B cell (primary cell): ENCODE measurements around the gene CSMD2. TPM values are rescaled to one million over a fixed set of nuclear protein-coding genes. Genes with fewer than 3 reads are reported as not detected.

Experiments
- ATAC-seq: fragments of 200-7000 bp; cut with Tn5 transposase; one replicate; pipeline ENCODE4 v1.10.0; 2021; ENCODE audit warnings: low read depth, mild to moderate bottlenecking, moderate number of reproducible peaks, moderate library complexity
- CTCF ChIA-PET: fragments of 350-600 bp; sonication (Branson Sonifier 250); formaldehyde crosslinking; loops from one replicate; lab custom pipeline; 2021; ENCODE audit warnings: antibody characterized with exemption, inconsistent platforms; lab: Charles Lee
- POLR2A ChIA-PET: fragments of 350-600 bp; sonication (Branson Sonifier 250); formaldehyde crosslinking; loops from one replicate; lab custom pipeline; 2021; ENCODE audit warnings: antibody characterized with exemption; lab: Charles Lee
- DNase-seq: peaks from one replicate; pipeline ENCODE4 v3.0.0; 2013
- H2AFZ ChIP-seq: 2 replicates; pipeline ENCODE4 v1.6.1; 2012; ENCODE audit warnings: mild to moderate bottlenecking, low read depth, low read length; ENCODE audit not compliant: insufficient read depth, poor library complexity, severe bottlenecking
- H3K27ac ChIP-seq, 2 donors: 1 replicate in 1 of 2; 2 replicates in 1 of 2; pipeline ENCODE4 v1.5.1; 2012 to 2013; ENCODE audit warnings: low read length in 2 of 2, mild to moderate bottlenecking in 2 of 2, moderate library complexity in 1 of 2
- H3K27me3 ChIP-seq, 4 experiments: fragments of 200-600 bp in 1 of 4; sonication (generic) in 1 of 4; replicated peaks in 1 of 4; 1 replicate in 2 of 4; 2 replicates in 2 of 4; pipeline versions ENCODE4 v1.6.1 to v1.7.0; 2013 to 2016; ENCODE audit warnings: low read length in 3 of 4, mild to moderate bottlenecking in 2 of 4, mixed read lengths in 1 of 4, moderate library complexity in 1 of 4; ENCODE audit not compliant: insufficient read depth in 4 of 4, control insufficient read depth in 3 of 4; ENCODE audit errors: control extremely low read depth in 1 of 4
- H3K36me3 ChIP-seq, 2 experiments: replicated peaks in 1 of 2; 1 replicate in 1 of 2; 2 replicates in 1 of 2; pipeline versions ENCODE4 v1.6.1 to v1.7.1; 2013; ENCODE audit warnings: low read length in 1 of 2; ENCODE audit not compliant: insufficient read depth in 2 of 2, control insufficient read depth in 1 of 2; ENCODE audit errors: control extremely low read depth in 1 of 2, extremely low read depth in 1 of 2
- H3K4me1 ChIP-seq, 2 donors: fragments of 200-600 bp in 1 of 2; sonication (generic) in 1 of 2; 1 replicate in 1 of 2; 2 replicates in 1 of 2; pipeline versions ENCODE4 v1.5.1 to v1.6.1; 2013 to 2017; ENCODE audit warnings: low read length in 2 of 2; ENCODE audit not compliant: control insufficient read depth in 2 of 2, insufficient read depth in 2 of 2
- H3K4me2 ChIP-seq: replicated peaks from 2 replicates; pipeline ENCODE3; 2012; ENCODE audit warnings: mild to moderate bottlenecking, low read depth, low read length; ENCODE audit not compliant: poor library complexity, severe bottlenecking
- H3K4me3 ChIP-seq, 5 experiments: fragments of 200-600 bp in 1 of 5; sonication (generic) in 1 of 5; 1 replicate in 3 of 5; 2 replicates in 2 of 5; pipeline versions ENCODE4 v1.5.1 to v1.7.0; 2011 to 2016; ENCODE audit warnings: low read length in 4 of 5, mild to moderate bottlenecking in 4 of 5, low read depth in 2 of 5, control low read depth in 1 of 5, moderate library complexity in 1 of 5; ENCODE audit not compliant: insufficient read depth in 1 of 5; ENCODE audit errors: control extremely low read depth in 1 of 5, extremely low read depth in 1 of 5
- H3K79me2 ChIP-seq: fragments of 200-600 bp; sonication (generic); one replicate; pipeline ENCODE4 v1.6.0; 2016; ENCODE audit warnings: low read length; ENCODE audit not compliant: control insufficient read depth, insufficient read depth
- H3K9ac ChIP-seq: fragments of 200-600 bp; sonication (generic); 2 replicates; pipeline ENCODE4 v1.6.1; 2017; ENCODE audit warnings: mild to moderate bottlenecking, low read length, moderate library complexity
- H3K9me3 ChIP-seq, 3 donors: one replicate each; pipeline versions ENCODE4 v1.6.1 to v1.7.1; 2013; ENCODE audit warnings: low read length in 2 of 3; ENCODE audit not compliant: control insufficient read depth in 2 of 3, insufficient read depth in 1 of 3; ENCODE audit errors: control extremely low read depth in 1 of 3
- H4K20me1 ChIP-seq: 2 replicates; pipeline ENCODE4 v1.6.0; 2012; ENCODE audit warnings: mild to moderate bottlenecking, low read length; ENCODE audit not compliant: insufficient read depth, control insufficient read depth, poor library complexity, severe bottlenecking
- H3K27ac Mint-ChIP-seq: one replicate; pipeline ENCODE4 v1.8.0; 2021; ENCODE audit warnings: mixed read lengths
- H3K27me3 Mint-ChIP-seq: one replicate; pipeline ENCODE4 v1.8.0; 2021; ENCODE audit warnings: mixed read lengths
- H3K4me1 Mint-ChIP-seq: one replicate; pipeline ENCODE4 v1.8.0; 2021; ENCODE audit warnings: mixed read lengths
- H3K4me3 Mint-ChIP-seq: one replicate; pipeline ENCODE4 v1.8.0; 2021; ENCODE audit warnings: mixed read lengths
- H3K9me3 Mint-ChIP-seq: one replicate; pipeline ENCODE4 v1.8.0; 2022; ENCODE audit warnings: mixed read lengths; ENCODE audit not compliant: insufficient read depth
- CTCF ChIP-seq: fragments of 200-600 bp; IDR thresholded peaks from one replicate; pipeline ENCODE4 v1.8.0; 2022; ENCODE audit warnings: antibody characterized with exemption, mild to moderate bottlenecking
- EZH2 ChIP-seq: IDR thresholded peaks from 2 replicates; pipeline ENCODE4 v1.6.1; 2012; ENCODE audit warnings: borderline replicate concordance, low read depth, mild to moderate bottlenecking, moderate library complexity, low read length; ENCODE audit not compliant: insufficient read depth, poor library complexity, severe bottlenecking
- WGBS: methylation state at CpG from one replicate; pipeline ENCODE4 v1.1.5; 2013; ENCODE audit warnings: missing lambda C conversion rate; ENCODE audit not compliant: insufficient coverage; 5-methylcytosine and 5-hydroxymethylcytosine counted together
- intact Hi-C: fragments of 100-400 bp; cut with micrococcal nuclease; formaldehyde crosslinking; loops from one replicate; pipeline ENCODE4 v1.10.0; 2022
- polyA plus RNA-seq: library from polyadenylated mRNA; depleted of rRNA; stranded (reverse); fragments of >200 nt; gene quantifications from 2 replicates; pipeline ENCODE4 v1.2.3, GENCODE V29; 2012
- total RNA-seq, 2 donors: library from RNA; stranded (reverse); fragments of 120-200 nt in 1 of 2; gene quantifications; 1 replicate in 1 of 2; 2 replicates in 1 of 2; pipeline versions ENCODE4 v1.2.3 to v1.2.4, GENCODE V29; 2013 to 2022

Gene CSMD2
- total and polyA plus RNA-seq, 2 donors (not counting 1 experiment from before 2014, with no cell fraction given) = not detected

- Mint-ChIP-seq H3K9me3 (no peaks in the 10 kb centered on the region), H3K27me3 (peaks cover 37% of the 10 kb centered on the region), H3K27ac (no peak overlapping the region), H3K4me3 (no peak overlapping the region), H3K4me1 (no peaks in the 10 kb centered on the region)
- Histone ChIP-seq H3K4me3 (no peak overlapping the region), H4K20me1 (no peaks in the 10 kb centered on the region), H3K4me2 (no peak overlapping the region), H3K27ac (no peak overlapping the region), H3K9ac (no peak overlapping the region), H3K27me3 (no peaks in the 10 kb centered on the region), H3K79me2 (no peaks in the 10 kb centered on the region), H2AFZ (no peak overlapping the region), H3K4me1 (no peaks in the 10 kb centered on the region), H3K9me3 (peaks cover 0 to 7% (median 0%) of the 10 kb centered on the region in 3 donors), H3K36me3 (no peaks in the 10 kb centered on the region)
- 92% methylated on average over 5 of the region's 5 CpGs for whole genome bisulfite sequencing
- DNase-seq = no peak
- POLR2A ChIA-PET = no interaction called here
- TF ChIP-seq CTCF (no peak), EZH2 (no peak)
- intact Hi-C loops = no loop called here
- CTCF ChIA-PET = interaction anchor here (1.1 kb wide), 1 partner anchor 34 kb away, joined by 4 read pairs; no protein-coding TSS in a partner anchor
- ATAC-seq = no peak
These were observed 498.4 kb downstream of the CSMD2 start for GRCh38 chr1:33666616-33667015.

GRCh38 chr1:33661811-33662454, 503.1 kb downstream of the CSMD2 start:
- no peaks in the 10 kb centered on the region for H3K4me1 Mint-ChIP-seq
- no peaks in the 10 kb centered on the region for H3K4me1 ChIP-seq
- 85% methylated on average over 2 of the region's 6 CpGs for WGBS
- no peaks in the 10 kb centered on the region for H3K9me3 Mint-ChIP-seq
- ATAC-seq (no peak), DNase-seq (no peak)
- H3K79me2 ChIP-seq = no peaks in the 10 kb centered on the region
- no peaks in the 10 kb centered on the region for H3K36me3 ChIP-seq
- H3K27me3 ChIP-seq = no peaks in the 10 kb centered on the region
- H3K27me3 Mint-ChIP-seq = peaks cover 15% of the 10 kb centered on the region
- ChIA-PET POLR2A (no interaction called here), CTCF (no interaction called here)
- no peak overlapping the region for H2AFZ ChIP-seq
- H3K27ac Mint-ChIP-seq = no peak overlapping the region
- H3K9ac ChIP-seq = no peak overlapping the region
- H3K9me3 ChIP-seq = no peaks in the 10 kb centered on the region
- no peak overlapping the region for H3K4me3 Mint-ChIP-seq
- no peak overlapping the region for H3K4me2 ChIP-seq
- H3K27ac ChIP-seq = no peak overlapping the region
- TF ChIP-seq CTCF (no peak), EZH2 (no peak)
- H4K20me1 ChIP-seq = no peaks in the 10 kb centered on the region
- H3K4me3 ChIP-seq = no peak overlapping the region
- intact Hi-C loops = no loop called here
